H54 (cell line): ENCODE results near the gene CRACDL.

Source experiments
- DNase-seq: peaks from one replicate; pipeline ENCODE4 v3.0.0; 2011; ENCODE audit warnings: low spot score, mixed read lengths; ENCODE audit not compliant: insufficient read length
- FAIRE-seq: peaks from 3 replicates; lab custom pipeline; 2011; peaks lifted over from hg19 to GRCh38; lab: Jason Lieb, UNC
- POLR2A ChIP-seq: IDR thresholded peaks from 2 replicates; pipeline ENCODE4 v1.6.1; 2011; ENCODE audit warnings: low read depth, mild to moderate bottlenecking, low read length

Gene CRACDL

GRCh38 chr2:98772536-98772935, 163.5 kb downstream of the CRACDL start:
- TF ChIP-seq POLR2A, result no peak
- no peak for DNase-seq
- no peak for FAIRE-seq

- TF ChIP-seq POLR2A, result no peak
- FAIRE-seq (no peak), DNase-seq (no peak)
Measured at GRCh38 chr2:98771721-98772524, 164.1 kb downstream of the CRACDL start.

GRCh38 chr2:98771264-98771663, 164.8 kb downstream of the CRACDL start:
- DNase-seq, result no peak
- FAIRE-seq, result no peak
- TF ChIP-seq POLR2A, result no peak

GRCh38 chr2:98769784-98770183, 166.2 kb downstream of the CRACDL start:
- FAIRE-seq, result no peak
- DNase-seq, result no peak
- TF ChIP-seq POLR2A, result no peak

- DNase-seq, result no peak
- TF ChIP-seq POLR2A, result no peak
- FAIRE-seq, result no peak
Measured at GRCh38 chr2:98769114-98769476, 166.9 kb downstream of the CRACDL start.

- no peak for DNase-seq
- FAIRE-seq, result no peak
- TF ChIP-seq POLR2A, result no peak
Measured at GRCh38 chr2:98768384-98769113, 167.5 kb downstream of the CRACDL start.

GRCh38 chr2:98764499-98764898, 171.5 kb downstream of the CRACDL start:
- TF ChIP-seq POLR2A, result no peak
- no peak for FAIRE-seq
- DNase-seq, result no peak

GRCh38 chr2:98763209-98763951, 172.6 kb downstream of the CRACDL start:
- no peak for FAIRE-seq
- no peak for DNase-seq
- no peak for TF ChIP-seq POLR2A

- FAIRE-seq, result no peak
- TF ChIP-seq POLR2A, result no peak
- no peak for DNase-seq
Measured at GRCh38 chr2:98761909-98762308, 174.1 kb downstream of the CRACDL start.

- TF ChIP-seq POLR2A, result no peak
- no peak for DNase-seq
- no peak for FAIRE-seq
Measured at GRCh38 chr2:98761267-98761781, 174.7 kb downstream of the CRACDL start.

GRCh38 chr2:98759827-98760625, 176.0 kb downstream of the CRACDL start:
- no peak for DNase-seq
- FAIRE-seq, result no peak
- TF ChIP-seq POLR2A, result no peak

- DNase-seq, result no peak
Measured at GRCh38 chr2:98759338-98759737, 176.7 kb downstream of the CRACDL start.

GRCh38 chr2:98757904-98758421, 178.1 kb downstream of the CRACDL start:
- TF ChIP-seq POLR2A, result no peak
- peak; percentile 82 for FAIRE-seq
- peak; percentile 54 for DNase-seq

More at GRCh38 chr2:98759338-98759737, 176.7 kb downstream of the CRACDL start:
- TF ChIP-seq POLR2A, result no peak
- FAIRE-seq, result no peak
